HG03469 (cell line): ENCODE data around the gene UNC79.
"Not testable (repeated sequence)": the region's sequence is repeated elsewhere in the genome, so short reads cannot be mapped to it uniquely, and the experiment has no call there.

Experiments
- ATAC-seq: cut with Tn5 transposase; IDR thresholded peaks from one replicate; pipeline ENCODE4 v1.9.1; 2021; ENCODE audit warnings: mild to moderate bottlenecking, moderate library complexity, moderate number of reproducible peaks; ENCODE audit not compliant: unreplicated experiment

Gene UNC79

GRCh38 chr14:93430315-93431035 lies at the start of gene UNC79:
UNC79 (plus strand) TSS chr14:93430939; CDS start chr14:93431030, 91 bp downstream.
- no peak for ATAC-seq

DNA sequence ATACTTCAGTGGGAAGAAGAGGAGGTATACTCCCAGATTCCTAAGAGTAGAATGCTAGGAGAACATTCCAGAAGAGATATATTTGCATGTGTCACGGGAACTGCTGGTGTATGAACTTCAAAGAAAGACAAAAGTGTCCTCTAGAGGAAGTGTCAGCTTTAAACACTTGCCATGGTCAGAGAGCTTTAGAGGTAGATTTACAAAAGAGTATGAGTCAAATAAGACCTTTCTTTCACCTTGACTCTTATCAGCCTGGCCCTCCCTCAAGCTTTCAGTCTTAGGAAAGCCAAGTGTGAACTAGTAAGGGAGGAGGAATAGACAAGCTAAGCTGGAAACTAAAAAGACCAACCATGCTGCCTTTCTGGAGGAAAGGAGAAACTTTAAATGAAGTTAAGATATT lies 49.1 kb upstream of the UNC79 start:
- no peak for ATAC-seq

DNA sequence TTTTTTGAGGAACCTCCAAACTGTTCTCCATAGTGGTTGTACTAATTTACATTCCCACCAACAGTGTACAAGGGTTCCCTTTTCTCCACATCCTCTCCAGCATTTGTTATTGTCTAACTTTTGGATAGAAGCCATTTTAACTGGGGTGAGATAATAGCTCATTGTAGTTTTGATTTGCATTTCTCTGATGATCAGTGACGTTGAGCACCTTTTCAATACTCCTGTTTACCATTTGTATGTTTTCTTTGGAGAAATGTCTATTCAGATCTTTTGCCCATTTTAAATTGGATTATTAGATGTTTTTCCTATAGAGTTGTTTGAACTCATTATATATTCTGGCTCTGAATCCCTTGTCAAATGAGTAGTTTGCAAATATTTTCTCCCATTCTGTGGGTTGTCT lies 46.5 kb upstream of the UNC79 start:
- ATAC-seq: not testable (repeated sequence)

DNA sequence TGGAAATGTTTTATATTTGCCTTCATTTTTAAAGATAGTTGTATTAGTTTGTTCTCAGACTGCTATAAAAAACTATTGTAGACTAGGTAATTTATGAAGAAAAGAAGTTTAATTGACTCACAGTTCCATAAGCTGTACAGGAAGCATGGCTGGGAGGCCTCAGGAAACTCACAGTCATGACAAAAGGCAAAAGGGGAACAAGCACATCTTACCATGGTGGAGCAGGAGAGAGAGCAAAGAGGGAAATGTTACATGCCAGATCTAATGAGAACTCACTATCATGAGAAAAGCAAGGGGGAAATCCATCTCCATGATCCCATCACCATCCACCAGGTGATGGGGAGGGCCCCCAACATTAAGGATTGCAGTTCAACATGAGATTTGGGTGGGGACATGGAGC lies 35.5 kb upstream of the UNC79 start:
- ATAC-seq: no peak

DNA sequence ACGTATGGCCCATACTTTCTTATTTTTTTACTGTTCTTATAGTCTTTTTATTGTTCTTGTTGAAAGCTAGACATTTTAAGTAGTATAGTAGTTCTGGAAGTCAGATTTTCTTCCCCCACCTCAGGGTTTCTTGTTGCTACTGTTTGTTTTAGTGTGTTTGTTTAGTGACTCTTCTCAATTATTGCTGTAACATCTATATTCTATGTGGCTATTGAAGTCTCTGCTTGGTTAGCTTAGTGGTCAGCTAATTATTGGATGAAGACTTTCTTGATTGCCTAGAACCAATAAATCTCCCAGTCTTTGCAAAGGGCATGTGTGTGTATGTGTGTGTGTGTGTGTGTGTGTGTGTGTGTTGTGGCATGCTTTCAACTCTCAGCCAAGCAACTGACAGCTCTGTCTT lies 34.3 kb upstream of the UNC79 start:
- ATAC-seq: no peak

GRCh38 chr14:93398491-93398890 lies 32.2 kb upstream of the UNC79 start:
- ATAC-seq: no peak

DNA sequence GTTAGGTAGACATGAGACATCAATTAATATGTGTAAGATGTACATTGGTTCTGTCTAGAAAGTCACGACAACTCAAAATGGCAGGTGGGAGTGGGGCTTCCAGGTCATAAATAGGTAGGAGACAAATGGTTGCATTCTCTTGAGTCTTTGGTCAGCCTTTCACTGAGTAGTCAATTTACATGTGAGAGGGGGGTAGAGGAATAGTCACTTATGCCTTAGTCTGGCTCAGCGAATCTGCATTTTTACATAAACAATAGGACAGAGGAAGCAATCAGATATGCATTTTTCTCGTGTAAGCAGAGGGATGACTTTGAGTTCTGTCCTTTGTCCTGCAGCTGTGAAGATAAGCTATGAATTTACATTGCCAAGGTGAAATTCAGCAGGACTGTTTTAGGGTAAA lies 27.8 kb upstream of the UNC79 start:
- ATAC-seq: no peak

GRCh38 chr14:93410021-93410420 lies 20.7 kb upstream of the UNC79 start:
- ATAC-seq: no peak

DNA sequence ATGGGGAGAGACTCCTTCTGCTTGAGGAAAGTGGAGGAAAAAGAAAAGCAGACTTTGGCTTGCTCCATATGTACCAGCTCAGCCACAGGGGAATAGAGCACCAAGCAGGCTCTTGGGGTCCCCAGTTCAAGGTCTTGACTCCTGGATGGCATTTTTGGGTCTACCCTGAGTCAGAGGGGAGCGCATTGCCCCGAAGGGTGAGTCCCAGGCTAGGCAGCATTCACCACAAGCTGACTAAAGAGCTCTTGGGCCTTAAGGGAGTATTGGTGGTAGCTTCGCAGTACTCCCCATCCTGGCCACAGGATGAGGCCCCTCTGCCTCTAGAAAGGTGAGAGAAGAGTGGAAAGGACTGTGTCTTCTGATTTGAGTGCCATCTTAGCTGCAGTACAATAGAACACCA lies 19.8 kb upstream of the UNC79 start:
- no peak for ATAC-seq

DNA sequence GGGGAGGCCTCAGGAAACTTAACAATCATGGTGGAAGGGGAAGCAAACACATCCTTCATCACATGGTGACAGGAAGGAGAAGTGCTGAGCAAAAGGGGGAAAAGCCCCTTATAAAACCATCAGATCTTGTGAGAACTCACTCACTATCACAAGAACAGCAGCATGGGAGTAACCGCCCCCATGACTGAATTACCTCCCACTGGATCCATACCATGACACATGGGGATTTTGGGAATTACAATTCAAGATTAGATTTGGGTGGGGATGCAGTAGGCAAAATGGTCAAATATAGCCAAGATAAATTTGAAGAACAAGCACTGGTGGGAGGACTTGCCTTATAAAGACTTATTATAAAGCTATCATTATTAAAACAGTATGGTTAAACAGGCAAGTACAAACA lies 5.6 kb upstream of the UNC79 start:
- not testable (repeated sequence) for ATAC-seq

DNA sequence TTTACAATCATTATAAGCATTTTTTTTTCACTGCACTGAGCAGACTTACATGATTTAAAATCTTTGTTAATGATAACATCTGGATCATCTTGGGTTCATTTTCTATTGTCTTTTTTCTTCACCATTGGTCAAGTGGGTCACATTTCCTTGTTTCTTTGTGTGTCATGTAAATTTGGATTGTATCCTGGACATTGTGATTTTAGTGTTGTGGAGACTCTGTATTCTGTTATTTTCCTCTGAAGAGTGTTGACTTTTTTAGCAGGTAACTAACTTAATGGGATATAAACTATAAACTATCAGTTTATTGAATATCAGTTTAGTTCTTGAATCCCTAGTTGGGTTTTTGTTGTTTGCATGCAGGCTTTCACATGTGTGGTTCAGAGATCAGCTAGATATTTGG lies 4.0 kb upstream of the UNC79 start:
- no peak for ATAC-seq

DNA sequence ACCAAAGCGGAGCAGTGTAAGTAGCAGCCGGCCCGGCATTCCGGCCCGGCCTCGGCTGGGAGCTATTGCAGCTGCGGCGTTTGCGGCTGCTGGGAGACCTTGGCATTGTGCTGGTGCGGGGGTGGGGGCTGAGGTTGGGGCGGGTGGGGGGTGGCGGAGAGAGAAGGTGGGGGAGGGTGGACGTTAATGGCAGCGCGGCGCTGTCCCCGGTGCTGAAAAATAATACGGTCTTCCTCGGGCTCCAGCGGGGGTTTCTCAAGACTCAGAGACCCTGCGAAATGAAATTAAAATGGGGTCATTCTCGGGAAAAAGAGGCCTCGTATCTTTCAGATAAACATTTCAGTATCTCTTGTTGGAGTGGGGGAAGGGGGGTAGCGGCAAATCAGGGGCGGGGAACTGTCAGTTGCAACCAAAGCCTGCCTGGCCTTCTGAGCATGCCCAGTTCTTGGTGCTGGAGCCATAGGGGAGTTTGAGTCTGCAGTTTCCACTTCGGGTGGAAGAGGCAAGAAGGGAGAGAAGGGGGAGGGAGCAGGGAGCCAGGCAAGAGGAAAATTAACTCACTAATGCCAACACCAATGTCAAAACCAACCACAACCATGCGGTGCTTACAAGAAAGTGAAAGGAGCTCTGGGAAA lies 414 bp downstream of the UNC79 start:
- no peak for ATAC-seq

GRCh38 chr14:93454224-93454623 lies 23.5 kb downstream of the UNC79 start:
- no peak for ATAC-seq

DNA sequence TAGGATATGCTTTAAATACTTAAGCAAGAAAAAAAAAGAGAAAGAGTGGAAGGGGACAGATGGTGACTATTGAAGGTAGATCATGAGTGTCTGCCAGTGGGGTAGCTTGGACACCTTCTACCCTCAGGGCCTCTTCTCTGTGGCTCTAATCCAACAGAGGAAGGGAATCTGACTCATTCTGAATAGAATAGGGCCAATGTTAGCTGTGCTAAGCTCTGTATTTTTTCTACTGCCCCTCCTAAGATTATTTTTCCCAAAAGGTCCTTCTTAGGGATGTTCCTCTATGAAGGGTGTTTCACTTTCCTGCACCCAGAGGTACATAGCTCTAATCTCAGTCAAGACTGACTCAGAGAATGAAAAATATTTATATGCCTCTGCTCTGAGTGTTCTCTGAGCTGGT lies 25.6 kb downstream of the UNC79 start:
- ATAC-seq: no peak

DNA sequence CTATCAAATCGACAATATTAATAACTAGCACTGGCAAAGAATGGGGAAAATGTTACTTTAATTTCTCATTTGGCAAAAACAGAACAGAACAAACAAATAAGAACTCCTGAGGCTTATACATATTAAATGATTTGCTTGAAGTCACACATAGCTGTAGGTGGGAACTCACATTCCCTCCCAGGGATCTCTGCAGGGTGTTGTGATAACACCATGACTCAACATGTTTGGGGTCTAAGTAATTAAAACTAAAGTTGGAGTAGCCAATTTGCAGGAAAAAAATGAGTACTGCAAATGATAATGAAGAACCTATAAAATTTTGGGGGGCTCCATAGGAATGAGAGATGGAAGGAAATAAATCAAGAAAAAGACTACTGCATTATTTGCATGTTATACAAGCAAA lies 27.5 kb downstream of the UNC79 start:
- no peak for ATAC-seq

DNA sequence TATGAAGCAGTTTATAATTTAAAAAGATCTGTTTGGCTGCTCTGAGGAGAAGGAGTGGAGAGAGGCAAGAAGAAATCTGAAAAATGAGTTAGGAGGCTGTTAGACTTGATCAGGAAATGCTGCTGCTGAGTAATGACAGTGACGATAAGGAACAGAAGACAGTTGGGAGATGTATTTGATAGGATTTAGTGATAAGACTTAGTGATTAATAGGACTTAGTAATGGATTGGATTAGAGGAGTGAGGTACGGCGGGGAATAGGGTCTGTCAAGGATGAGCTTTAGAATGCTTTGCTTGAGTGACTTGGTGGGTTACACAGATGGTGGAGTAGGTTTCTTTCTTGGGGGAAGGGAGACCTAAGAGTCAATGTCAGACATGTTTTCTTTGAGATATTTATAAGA lies 31.7 kb downstream of the UNC79 start:
- no peak for ATAC-seq

DNA sequence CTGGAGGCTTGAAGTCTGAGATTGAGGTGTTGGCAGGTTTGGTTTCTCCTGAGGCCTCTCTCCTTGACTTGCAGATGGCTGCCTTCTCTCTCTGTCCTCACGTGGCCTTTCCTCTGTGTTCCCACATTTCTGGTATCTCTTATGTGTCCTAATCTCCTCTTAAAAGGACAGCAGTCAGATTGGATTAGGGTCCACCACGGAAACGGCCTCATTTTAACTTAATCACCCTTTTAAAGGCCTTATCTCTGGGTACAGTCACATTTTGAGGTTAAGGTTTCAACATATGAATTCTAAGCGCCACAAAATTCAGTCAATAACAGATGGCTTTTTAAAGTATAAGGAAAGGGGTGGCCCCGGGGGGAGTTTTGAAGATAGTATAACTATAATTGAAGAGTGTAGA lies 33.5 kb downstream of the UNC79 start:
- ATAC-seq: no peak

DNA sequence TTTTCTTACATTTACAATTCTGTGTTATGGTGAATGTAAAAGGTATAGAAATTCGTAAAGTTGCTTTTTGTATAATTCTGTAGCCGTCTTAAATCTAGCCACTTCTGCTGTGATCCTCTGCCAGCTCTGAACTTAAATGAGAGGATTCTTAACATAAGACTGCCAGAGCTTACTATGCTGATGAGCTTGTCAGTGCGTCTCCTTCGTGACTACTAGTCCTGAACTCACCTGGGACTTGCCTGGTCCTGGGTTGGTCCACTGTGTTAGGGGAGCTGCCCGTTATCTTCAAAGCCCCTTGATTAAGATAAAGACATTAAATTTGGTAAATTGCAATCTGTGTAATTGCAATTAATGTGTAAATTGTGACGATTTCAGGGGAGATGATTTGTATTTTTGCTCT lies 44.7 kb downstream of the UNC79 start:
- ATAC-seq: no peak

- ATAC-seq: no peak
These were observed 45.6 kb downstream of the UNC79 start for GRCh38 chr14:93476305-93476704.

- ATAC-seq: not testable (repeated sequence)
These were observed 48.3 kb downstream of the UNC79 start for GRCh38 chr14:93479074-93479473.

DNA sequence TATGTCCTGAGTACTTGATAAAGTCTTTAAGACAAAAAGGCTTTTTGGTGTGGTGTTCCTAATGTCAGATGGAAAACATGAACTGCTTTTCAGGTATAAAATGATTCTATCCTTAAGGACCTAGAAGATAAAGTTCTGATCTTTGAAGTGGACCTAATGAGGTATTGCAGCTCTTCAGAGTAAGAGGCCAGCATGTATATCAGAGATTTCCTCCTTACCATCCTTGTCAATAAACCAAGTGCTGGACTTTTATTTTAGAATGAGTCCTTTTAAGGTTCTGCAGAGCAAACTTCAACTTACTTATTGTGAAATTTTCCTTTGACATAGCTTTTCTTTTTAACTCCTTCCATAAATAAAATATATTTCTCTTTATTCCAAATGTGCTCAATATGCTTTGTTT lies 50.1 kb downstream of the UNC79 start:
- no peak for ATAC-seq

DNA sequence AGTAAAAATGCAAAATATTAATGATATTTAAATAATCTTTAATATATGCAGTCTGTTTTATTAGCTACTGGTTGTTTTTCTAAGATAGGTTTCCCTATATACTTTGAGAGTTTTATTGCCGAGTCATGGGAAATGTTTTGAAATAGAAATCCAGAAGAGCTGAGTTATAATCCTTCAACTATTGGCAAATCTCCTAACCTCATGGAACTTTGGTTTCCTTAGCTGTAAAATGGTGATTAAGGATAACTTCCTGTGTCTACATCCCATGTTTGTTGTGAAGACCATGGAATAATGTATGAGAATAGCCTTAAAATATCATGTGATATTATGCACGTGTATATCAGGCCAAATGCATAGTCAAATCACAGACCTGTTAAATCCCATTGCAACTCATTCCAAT lies 51.0 kb downstream of the UNC79 start:
- ATAC-seq: no peak

GRCh38 chr14:93490001-93490400 lies 59.3 kb downstream of the UNC79 start:
- ATAC-seq: no peak
